GM23248 (cell line): ENCODE data around the gene ZNF768.
"Not testable (repeated sequence)": the region's sequence is repeated elsewhere in the genome, so short reads cannot be mapped to it uniquely, and the experiment has no call there.

ENCODE experiments used
- EZH2 ChIP-seq: fragments of 200-600 bp; sonication (generic); IDR thresholded peaks from 2 replicates; pipeline ENCODE4 v1.6.1; 2018; ENCODE audit warnings: antibody characterized with exemption, mild to moderate bottlenecking; ENCODE audit not compliant: insufficient read depth, poor library complexity, severe bottlenecking
- EZH2phosphoT487 ChIP-seq: fragments of 200-600 bp; sonication (generic); IDR thresholded peaks from 2 replicates; pipeline ENCODE4 v1.6.1; 2018; ENCODE audit warnings: antibody characterized with exemption, moderate library complexity, mild to moderate bottlenecking, low read depth; ENCODE audit not compliant: insufficient read depth

DNA sequence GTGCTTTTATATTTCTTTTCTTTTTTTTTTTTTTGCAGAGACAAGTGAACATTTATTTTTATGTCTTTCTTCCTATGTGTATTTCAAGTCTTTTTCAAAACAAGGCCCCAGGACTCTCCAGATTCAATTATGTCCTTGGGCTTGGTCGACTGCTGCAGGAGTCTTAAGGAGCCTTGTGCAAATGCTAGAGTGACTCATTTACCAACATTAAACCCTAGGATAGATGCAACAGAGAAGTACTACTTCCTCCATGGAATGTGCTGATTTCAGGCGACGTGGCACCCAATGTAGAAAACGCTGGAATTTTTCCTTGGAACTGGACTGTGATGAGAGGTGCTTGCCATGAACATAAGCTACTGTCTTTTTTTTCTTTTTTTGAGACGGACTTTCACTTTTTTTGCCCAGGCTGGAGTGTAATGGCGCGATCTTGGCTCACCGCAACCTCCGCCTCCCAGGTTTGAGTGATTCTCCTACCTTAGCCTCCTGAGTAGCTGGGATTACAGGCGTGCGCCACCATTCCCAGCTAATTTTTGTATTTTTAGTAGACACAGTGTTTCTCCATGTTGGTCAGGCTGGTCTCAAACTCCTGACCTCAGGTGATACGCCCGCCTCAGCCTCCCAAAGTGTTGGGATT is 10.1 kb upstream of the ZNF768 start:
- TF ChIP-seq EZH2, EZH2phosphoT487: not testable (repeated sequence)
